Ascending aorta (tissue), 2 donors: Measurements from ENCODE around the gene ACSM6. TPM values are rescaled to one million over a fixed set of nuclear protein-coding genes. Genes with fewer than 3 reads are reported as not detected.

Experiments used
- DNase-seq, 2 donors: peaks; one replicate each; pipeline ENCODE4 v3.0.0-alpha.2; 2019; ENCODE audit warnings: low spot score in 2 of 2
- H3K27ac ChIP-seq, 2 donors: fragments of 200-600 bp; sonication (generic); one replicate each; pipeline ENCODE4 v1.5.1; 2016 to 2017; ENCODE audit warnings: mild to moderate bottlenecking in 1 of 2
- H3K27me3 ChIP-seq: fragments of 200-600 bp; sonication (generic); one replicate; pipeline ENCODE4 v1.5.1; 2017
- H3K36me3 ChIP-seq, 2 donors: fragments of 200-600 bp; sonication (generic); one replicate each; pipeline ENCODE4 v1.5.1; 2016
- H3K4me1 ChIP-seq, 2 donors: fragments of 200-600 bp; sonication (generic); one replicate each; pipeline ENCODE4 v1.5.1; 2016 to 2017; ENCODE audit warnings: mild to moderate bottlenecking in 1 of 2
- H3K4me3 ChIP-seq, 2 donors: fragments of 200-600 bp; sonication (generic); one replicate each; pipeline ENCODE4 v1.5.1; 2016 to 2017; ENCODE audit warnings: mild to moderate bottlenecking in 1 of 2
- H3K9me3 ChIP-seq, 2 donors: fragments of 200-600 bp; sonication (generic); one replicate each; pipeline ENCODE4 v1.5.1; 2016
- intact Hi-C: fragments of 100-400 bp; cut with DNase I; formaldehyde crosslinking; loops from one replicate; pipeline ENCODE4 v1.15.1; 2023
- total RNA-seq: library from RNA; depleted of rRNA; stranded (reverse); fragments of >200 nt; gene quantifications from one replicate; pipeline ENCODE4 v1.1.0, GENCODE V29; 2016
- TF ChIP-seq, protein P1 (sequence below), 3 experiments: fragments of 200-600 bp in 2 of 3; fragments of 450-650 bp in 1 of 3; sonication (generic) in 2 of 3; IDR thresholded peaks; one replicate each; pipeline ENCODE4 v1.5.1; 2016 to 2019; ENCODE audit warnings: antibody characterized with exemption in 3 of 3, mild to moderate bottlenecking in 1 of 3, moderate library complexity in 1 of 3

Gene ACSM6
- total RNA-seq, 1 donor from 2014 or later, result not detected

DNA sequence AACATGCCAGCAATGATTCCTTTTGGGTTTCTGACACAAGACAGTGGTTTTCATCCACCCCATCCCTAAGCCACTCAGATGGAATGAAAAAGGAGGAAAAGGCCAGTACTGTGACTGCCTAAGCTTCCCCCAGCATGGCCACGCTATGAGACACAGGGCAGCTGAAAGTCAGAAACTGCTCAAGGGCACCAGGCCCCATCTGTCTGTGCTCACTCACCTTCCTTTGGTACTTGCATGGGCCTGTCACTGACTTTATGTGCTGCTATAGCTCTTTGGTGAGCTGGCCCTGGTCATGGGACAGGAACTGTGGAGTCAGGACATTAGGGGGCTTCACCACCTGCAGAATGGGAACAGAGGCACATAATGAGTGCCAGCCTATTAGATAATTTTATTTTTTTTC, 21.2 kb upstream of the ACSM6 start:
- no peaks in the 10 kb centered on the region for H3K27me3 ChIP-seq
- H3K4me1 ChIP-seq, result no peaks in the 10 kb centered on the region
- H3K27ac ChIP-seq, result no peak overlapping the region
- H3K9me3 ChIP-seq, result no peaks in the 10 kb centered on the region
- H3K36me3 ChIP-seq, result no peaks in the 10 kb centered on the region
- no peak overlapping the region for H3K4me3 ChIP-seq
- DNase-seq, result no peak
- TF ChIP-seq, protein P1, sequence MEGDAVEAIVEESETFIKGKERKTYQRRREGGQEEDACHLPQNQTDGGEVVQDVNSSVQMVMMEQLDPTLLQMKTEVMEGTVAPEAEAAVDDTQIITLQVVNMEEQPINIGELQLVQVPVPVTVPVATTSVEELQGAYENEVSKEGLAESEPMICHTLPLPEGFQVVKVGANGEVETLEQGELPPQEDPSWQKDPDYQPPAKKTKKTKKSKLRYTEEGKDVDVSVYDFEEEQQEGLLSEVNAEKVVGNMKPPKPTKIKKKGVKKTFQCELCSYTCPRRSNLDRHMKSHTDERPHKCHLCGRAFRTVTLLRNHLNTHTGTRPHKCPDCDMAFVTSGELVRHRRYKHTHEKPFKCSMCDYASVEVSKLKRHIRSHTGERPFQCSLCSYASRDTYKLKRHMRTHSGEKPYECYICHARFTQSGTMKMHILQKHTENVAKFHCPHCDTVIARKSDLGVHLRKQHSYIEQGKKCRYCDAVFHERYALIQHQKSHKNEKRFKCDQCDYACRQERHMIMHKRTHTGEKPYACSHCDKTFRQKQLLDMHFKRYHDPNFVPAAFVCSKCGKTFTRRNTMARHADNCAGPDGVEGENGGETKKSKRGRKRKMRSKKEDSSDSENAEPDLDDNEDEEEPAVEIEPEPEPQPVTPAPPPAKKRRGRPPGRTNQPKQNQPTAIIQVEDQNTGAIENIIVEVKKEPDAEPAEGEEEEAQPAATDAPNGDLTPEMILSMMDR (IDR thresholded peaks at IDR 0.05), result no peak
- intact Hi-C loops, result no loop called here

DNA sequence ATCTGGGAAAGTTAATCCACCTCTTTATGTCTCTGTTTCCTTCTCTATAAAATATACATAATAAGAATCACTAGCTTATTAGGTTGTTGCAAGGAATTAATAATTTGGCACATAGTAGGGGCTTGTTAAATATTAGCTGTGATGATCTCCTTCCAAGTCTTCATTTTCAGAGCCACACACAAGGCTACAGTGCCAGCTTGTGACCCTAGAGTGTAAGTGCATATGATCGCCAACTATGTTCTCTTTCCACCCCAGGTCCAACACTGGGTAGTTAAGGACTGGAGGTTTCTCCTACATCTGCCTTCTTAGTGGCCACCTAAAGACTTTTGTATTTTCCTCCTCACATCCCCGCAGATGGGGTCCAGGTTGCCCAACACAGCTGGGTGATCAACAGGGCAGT, 17.9 kb upstream of the ACSM6 start:
- TF ChIP-seq, protein P1 (IDR thresholded peaks at IDR 0.05), result no peak
- intact Hi-C loops, result no loop called here

DNA sequence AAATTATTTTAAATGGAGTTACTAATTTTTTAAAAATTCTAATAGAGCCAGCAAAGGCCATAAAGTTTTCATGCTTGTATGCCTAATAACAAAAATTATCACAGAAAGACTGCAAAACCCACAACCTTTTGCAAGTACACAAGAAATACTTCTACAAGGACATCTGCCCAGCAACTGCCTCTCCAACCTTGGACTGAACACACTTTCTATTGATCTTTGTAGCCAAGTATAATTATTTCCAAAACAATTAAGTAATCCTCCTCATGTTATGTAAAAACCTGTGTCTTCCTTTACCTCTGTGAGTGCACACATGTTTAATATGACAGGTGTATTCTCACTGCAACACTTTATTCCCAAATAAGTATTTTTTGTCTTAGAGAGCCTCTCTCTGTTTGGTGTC, 16.6 kb upstream of the ACSM6 start:
- DNase-seq, result no peak
- Histone ChIP-seq H3K27ac (no peak overlapping the region), H3K36me3 (no peaks in the 10 kb centered on the region), H3K9me3 (no peaks in the 10 kb centered on the region), H3K4me1 (no peaks in the 10 kb centered on the region), H3K27me3 (no peaks in the 10 kb centered on the region), H3K4me3 (no peak overlapping the region)
- intact Hi-C loops, result no loop called here
- TF ChIP-seq, protein P1 (IDR thresholded peaks at IDR 0.05), result no peak

More for the DNA sequence above, 17.9 kb upstream of the ACSM6 start:
- Histone ChIP-seq H3K27ac (no peak overlapping the region), H3K9me3 (no peaks in the 10 kb centered on the region), H3K4me1 (no peaks in the 10 kb centered on the region), H3K36me3 (no peaks in the 10 kb centered on the region), H3K27me3 (no peaks in the 10 kb centered on the region), H3K4me3 (no peak overlapping the region)
- no peak for DNase-seq

DNA sequence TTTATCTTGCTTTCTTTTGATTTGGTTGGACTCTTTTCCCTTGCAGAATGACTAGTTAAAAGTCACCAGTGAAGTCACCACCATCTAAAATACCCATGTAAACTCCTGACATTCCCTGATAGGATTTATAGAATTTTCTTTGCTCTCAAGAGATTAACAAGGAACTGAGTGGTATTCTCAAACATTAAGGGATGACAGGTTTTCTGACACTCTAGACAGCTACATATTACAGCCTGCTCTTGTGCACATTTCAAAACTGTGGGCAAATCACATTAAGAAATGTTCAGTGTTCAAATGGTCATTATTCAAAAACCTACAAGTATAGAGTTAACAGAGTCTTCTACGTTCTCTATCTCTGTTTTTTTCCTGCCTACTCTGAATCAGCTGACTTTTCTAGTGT, 15.8 kb upstream of the ACSM6 start:
- TF ChIP-seq, protein P1 (IDR thresholded peaks at IDR 0.05), result no peak
- Histone ChIP-seq H3K27me3 (no peaks in the 10 kb centered on the region), H3K27ac (no peak overlapping the region), H3K36me3 (no peaks in the 10 kb centered on the region), H3K9me3 (no peaks in the 10 kb centered on the region), H3K4me3 (no peak overlapping the region), H3K4me1 (no peaks in the 10 kb centered on the region)
- intact Hi-C loops, result no loop called here
- DNase-seq, result no peak

DNA sequence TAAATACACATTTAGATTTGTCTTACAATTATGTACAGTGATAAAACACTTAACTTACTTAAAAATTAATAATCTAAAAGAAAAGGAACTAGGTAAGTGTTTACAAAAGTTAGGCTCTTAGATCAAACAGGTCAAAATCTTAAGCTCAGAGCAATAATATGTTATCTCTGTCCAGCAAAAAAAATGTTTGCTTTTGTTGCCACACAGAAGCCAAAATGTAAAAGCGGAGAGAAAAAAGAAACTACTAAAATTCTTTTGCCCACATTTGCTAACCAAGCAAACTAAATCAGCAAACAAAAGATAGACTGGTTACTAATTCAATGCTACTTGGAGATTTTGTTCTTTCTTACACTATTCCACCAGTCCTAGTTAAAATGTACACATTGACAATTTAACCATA, 15.2 kb upstream of the ACSM6 start:
- Histone ChIP-seq H3K9me3 (no peaks in the 10 kb centered on the region), H3K4me1 (no peaks in the 10 kb centered on the region), H3K27ac (no peak overlapping the region), H3K36me3 (no peaks in the 10 kb centered on the region), H3K4me3 (no peak overlapping the region), H3K27me3 (no peaks in the 10 kb centered on the region)
- no peak for DNase-seq
- TF ChIP-seq, protein P1 (IDR thresholded peaks at IDR 0.05), result no peak
- intact Hi-C loops, result no loop called here

DNA sequence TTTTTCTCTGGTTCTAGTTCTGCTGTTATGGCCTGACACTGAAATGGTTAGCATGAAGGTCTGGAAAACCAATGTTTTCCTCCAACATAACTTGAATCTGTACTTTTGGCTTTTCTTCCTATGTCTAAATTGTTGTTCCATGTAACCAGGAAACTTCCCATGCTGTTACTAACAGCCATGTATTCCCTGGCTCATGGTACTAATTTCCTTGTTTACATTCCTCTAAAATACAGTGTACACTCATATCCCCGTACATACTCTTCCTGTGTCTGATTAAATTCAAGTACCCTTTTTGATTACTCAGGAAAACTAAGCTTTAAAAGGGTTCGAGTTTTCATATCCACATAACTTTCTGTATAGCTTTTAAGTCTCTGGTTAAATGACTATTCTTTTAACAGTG, 12.3 kb upstream of the ACSM6 start:
- H3K4me3 ChIP-seq, result no peak overlapping the region
- H3K4me1 ChIP-seq, result no peaks in the 10 kb centered on the region
- H3K9me3 ChIP-seq, result no peaks in the 10 kb centered on the region
- H3K27me3 ChIP-seq, result no peaks in the 10 kb centered on the region
- no peak overlapping the region for H3K27ac ChIP-seq
- intact Hi-C loops, result loop anchor here (2.0 kb wide), 1 partner anchor 61 kb away; no protein-coding TSS in a partner anchor
- DNase-seq, result no peak
- TF ChIP-seq, protein P1 (IDR thresholded peaks at IDR 0.05), result no peak
- H3K36me3 ChIP-seq, result no peaks in the 10 kb centered on the region
